SK-N-SH (cell line): Measurements from ENCODE around the gene ZCCHC3. TPM values are rescaled to one million over a fixed set of nuclear protein-coding genes. Genes with fewer than 3 reads are reported as not detected.

Experiments
- CTCF ChIA-PET: fragments of 300-600, 350-600 bp; formaldehyde crosslinking; extraction: SDS; loops from one replicate; lab custom pipeline; 2021; lab: Yijun Ruan, JAX
- POLR2A ChIA-PET: fragments of 350-600 bp; sonication (Branson Sonifier 250); formaldehyde crosslinking; extraction: SDS; loops from one replicate; lab custom pipeline; 2020; ENCODE audit warnings: antibody characterized with exemption, inconsistent platforms; lab: Yijun Ruan, JAX
- DNase-seq: peaks from one replicate; pipeline ENCODE4 v3.0.0; 2012
- H2AFZ ChIP-seq: fragments of 200-600 bp; sonication (generic); 2 replicates; pipeline ENCODE4 v1.8.1; 2016; ENCODE audit warnings: antibody characterized with exemption, mild to moderate bottlenecking, low read depth
- H3F3A ChIP-seq: fragments of 200-600 bp; sonication (generic); replicated peaks from 2 replicates; pipeline ENCODE3; 2016; ENCODE audit warnings: antibody characterized with exemption, mild to moderate bottlenecking; ENCODE audit not compliant: insufficient read depth
- H3K27ac ChIP-seq, 2 experiments: fragments of 200-500 bp in 1 of 2; fragments of 200-600 bp in 1 of 2; sonication (Bioruptor generic) in 1 of 2; sonication (generic), shearing (Covaris generic) in 1 of 2; 2 replicates each; pipeline versions ENCODE4 v1.5.1 to v1.6.1; 2014 to 2016; ENCODE audit warnings: low read depth in 2 of 2, inconsistent platforms in 1 of 2, low read length in 1 of 2, mild to moderate bottlenecking in 1 of 2, mixed read lengths in 1 of 2
- H3K27me3 ChIP-seq: fragments of 200-600 bp; sonication (generic), shearing (Covaris generic); 2 replicates; pipeline ENCODE4 v1.6.1; 2016; ENCODE audit warnings: mixed run types; ENCODE audit not compliant: insufficient read depth
- H3K36me3 ChIP-seq, 2 experiments: fragments of 200-500 bp in 1 of 2; fragments of 200-600 bp in 1 of 2; sonication (Bioruptor generic) in 1 of 2; sonication (generic) in 1 of 2; replicated peaks in 1 of 2; 2 replicates each; pipeline versions ENCODE3 to v1.5.1; 2014 to 2016; ENCODE audit warnings: low read length in 1 of 2, mild to moderate bottlenecking in 1 of 2; ENCODE audit not compliant: insufficient read depth in 2 of 2, control insufficient read depth in 1 of 2
- H3K4me1 ChIP-seq, 2 experiments: fragments of 200-500 bp in 1 of 2; fragments of 200-600 bp in 1 of 2; sonication (Bioruptor generic) in 1 of 2; sonication (generic), shearing (Covaris generic) in 1 of 2; 2 replicates each; pipeline versions ENCODE4 v1.5.1 to v1.6.1; 2014 to 2016; ENCODE audit warnings: low read depth in 1 of 2, low read length in 1 of 2, mixed run types in 1 of 2; ENCODE audit not compliant: insufficient read depth in 2 of 2, control insufficient read depth in 1 of 2
- H3K4me2 ChIP-seq: fragments of 200-600 bp; sonication (generic), shearing (Covaris generic); 2 replicates; pipeline ENCODE4 v1.6.1; 2017; ENCODE audit warnings: mixed run types
- H3K4me3 ChIP-seq, 2 experiments: fragments of 200-500 bp in 1 of 2; fragments of 200-600 bp in 1 of 2; sonication (Bioruptor generic) in 1 of 2; sonication (generic), shearing (Covaris generic) in 1 of 2; 2 replicates each; pipeline versions ENCODE4 v1.5.1 to v1.8.1; 2014 to 2016; ENCODE audit warnings: low read depth in 2 of 2, inconsistent platforms in 1 of 2, low read length in 1 of 2, mild to moderate bottlenecking in 1 of 2, mixed read lengths in 1 of 2, moderate library complexity in 1 of 2
- H3K79me2 ChIP-seq: fragments of 200-600 bp; sonication (generic); 2 replicates; pipeline ENCODE4 v1.8.1; 2017; ENCODE audit warnings: mild to moderate bottlenecking; ENCODE audit not compliant: insufficient read depth
- H3K9ac ChIP-seq: fragments of 200-600 bp; sonication (generic); 2 replicates; pipeline ENCODE4 v1.6.1; 2017; ENCODE audit warnings: mixed run types
- H3K9me2 ChIP-seq: fragments of 200-600 bp; sonication (generic); 2 replicates; pipeline ENCODE4 v1.6.1; 2017; ENCODE audit warnings: mixed run types
- H3K9me3 ChIP-seq: fragments of 200-600 bp; sonication (generic); 2 replicates; pipeline ENCODE4 v1.6.1; 2017; ENCODE audit warnings: mixed run types, mild to moderate bottlenecking, moderate library complexity
- H4K20me1 ChIP-seq: fragments of 200-600 bp; sonication (generic); 2 replicates; pipeline ENCODE4 v1.6.1; 2017; ENCODE audit warnings: mild to moderate bottlenecking, mixed run types; ENCODE audit not compliant: insufficient read depth
- ELF1 ChIP-seq: IDR thresholded peaks from 2 replicates; pipeline ENCODE4 v1.4.0; 2012
- EZH2phosphoT487 ChIP-seq: fragments of 200-600 bp; sonication (generic); IDR thresholded peaks from 2 replicates; pipeline ENCODE4 v1.6.1; 2017; ENCODE audit warnings: low read depth, mixed run types, mild to moderate bottlenecking, antibody characterized with exemption, moderate library complexity, borderline replicate concordance
- FOSL2 ChIP-seq: IDR thresholded peaks from 2 replicates; pipeline ENCODE4 v1.4.0; 2012; ENCODE audit warnings: low read depth, mild to moderate bottlenecking, moderate library complexity, borderline replicate concordance
- FOXJ3 ChIP-seq: sonication (generic); formaldehyde crosslinking; IDR thresholded peaks from 2 replicates; pipeline ENCODE4 v1.5.1; 2020; ENCODE audit warnings: mild to moderate bottlenecking, missing genetic modification reagents
- IRF3 ChIP-seq: fragments of 150-350 bp; IDR thresholded peaks from 2 replicates; pipeline ENCODE4 v1.6.1; 2016; ENCODE audit warnings: mild to moderate bottlenecking, low read depth, low read length
- JUND ChIP-seq: IDR thresholded peaks from 2 replicates; pipeline ENCODE4 v1.4.0; 2012
- MXI1 ChIP-seq: IDR thresholded peaks from 2 replicates; pipeline ENCODE4 v1.6.1; 2012; ENCODE audit warnings: mild to moderate bottlenecking, low read depth, low read length, improper control_type of control experiment
- NFIC ChIP-seq: IDR thresholded peaks from 2 replicates; pipeline ENCODE4 v1.4.0; 2012; ENCODE audit warnings: borderline replicate concordance
- POLR2AphosphoS5 ChIP-seq: IDR thresholded peaks from 2 replicates; pipeline ENCODE4 v1.6.1; 2012; ENCODE audit warnings: low read depth, low read length
- RAD21 ChIP-seq: IDR thresholded peaks from 2 replicates; pipeline ENCODE4 v1.6.1; 2012; ENCODE audit warnings: mild to moderate bottlenecking, low read length
- SIN3A ChIP-seq: IDR thresholded peaks from 2 replicates; pipeline ENCODE4 v1.6.1; 2012; ENCODE audit warnings: low read depth, mild to moderate bottlenecking, low read length, moderate library complexity, borderline replicate concordance
- SMC3 ChIP-seq: IDR thresholded peaks from 2 replicates; pipeline ENCODE4 v1.6.1; 2012; ENCODE audit warnings: low read depth, low read length, improper control_type of control experiment
- WGBS: methylation state at CpG from one replicate; pipeline ENCODE4 v1.1.6; 2017; ENCODE audit warnings: low lambda C conversion rate; 5-methylcytosine and 5-hydroxymethylcytosine counted together
- polyA plus RNA-seq, 3 experiments: library from polyadenylated mRNA; depleted of rRNA; stranded (reverse); fragments of >200 nt; gene quantifications; 2 replicates each; pipeline ENCODE4 v1.2.3, GENCODE V29; 2012
- TF ChIP-seq, protein P1 (sequence below): IDR thresholded peaks from 2 replicates; pipeline ENCODE4 v1.4.0; 2012; ENCODE audit warnings: low read depth, borderline replicate concordance
- TF ChIP-seq, protein P2 (sequence below): IDR thresholded peaks from 2 replicates; pipeline ENCODE4; 2012
- TF ChIP-seq, protein P3 (sequence below): IDR thresholded peaks from 2 replicates; pipeline ENCODE4 v1.6.1; 2012; ENCODE audit warnings: mild to moderate bottlenecking, low read depth, low read length, moderate library complexity
- TF ChIP-seq, protein P4 (sequence below): IDR thresholded peaks from 2 replicates; pipeline ENCODE4 v1.4.0; 2012; ENCODE audit warnings: low read depth

Gene ZCCHC3
- polyA plus RNA-seq, 1 of the 3 experiments (the other 2 are of a cell fraction): 9.5 TPM

DNA sequence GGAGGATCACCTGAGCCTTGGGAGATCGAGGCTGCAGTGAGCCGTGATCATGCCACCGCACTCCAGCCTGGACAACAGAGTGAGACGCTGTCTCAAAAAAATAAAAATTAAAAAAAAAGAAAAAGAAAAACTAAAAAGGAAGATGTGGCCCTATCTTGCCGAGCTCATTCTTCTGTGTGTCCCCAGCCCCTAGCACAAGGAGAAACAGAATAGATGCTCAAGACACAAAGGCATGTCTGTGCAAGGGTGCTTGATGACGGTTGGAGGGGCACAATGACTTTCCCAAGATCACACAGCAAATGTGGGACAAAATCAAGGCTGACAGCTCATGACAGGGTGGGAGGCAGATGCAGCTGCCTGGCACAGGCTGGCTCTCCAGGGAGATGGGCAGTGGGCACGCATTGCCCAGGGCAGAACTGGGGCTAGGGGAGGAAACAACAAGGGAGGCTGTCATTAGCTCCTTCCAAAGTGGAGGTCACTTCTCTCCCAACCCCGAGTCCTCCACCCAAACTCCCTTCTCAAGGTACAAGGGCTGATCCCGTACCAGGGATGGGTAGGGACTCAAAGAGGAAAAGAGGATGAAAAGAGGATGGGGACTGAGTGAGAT is 48.8 kb downstream of the ZCCHC3 start:
- H3K4me2 ChIP-seq: peak overlapping the region; percentile 99
- H3K27ac ChIP-seq: peak overlapping the region; percentile 97 to 98

GRCh38 chr20:346640-347316 is 49.4 kb downstream of the ZCCHC3 start, which contains the start of gene NRSN2:
NRSN2 (plus strand) TSS chr20:347111; CDS start chr20:349644, 2,533 bp downstream.
- ChIA-PET CTCF (interaction anchor here (1.3 to 5.6 kb wide), 4 partner anchors 8 to 50 kb away, joined by 4 to 65 read pairs (median 9); partner anchors contain the start of genes SOX12 and ZCCHC3), POLR2A (interaction anchor here (0.6 to 3.9 kb wide), 11 partner anchors 13 to 197 kb away, joined by 3 to 39 read pairs (median 7); partner anchors contain the start of genes CSNK2A1, SOX12 and TRIB3)
- Histone ChIP-seq H3K36me3 (peaks cover 8 to 9% of the 10 kb centered on the region in 2 experiments), H3K27me3 (no peaks in the 10 kb centered on the region), H3K4me1 (peaks cover 0 to 16% of the 10 kb centered on the region in 2 experiments; a peak in 2 of 4 replicates), H2AFZ (peak within 1 kb of the TSS; percentile 89; the same call in 1 of the 2 replicates), H3K9ac (peak within 1 kb of the TSS; percentile 93), H3K9me3 (no peaks in the 10 kb centered on the region; the same call in 1 of the 2 replicates), H3K4me2 (peak within 1 kb of the TSS; percentile 99), H3K9me2 (no peaks in the 10 kb centered on the region), H3F3A (peaks cover 16% of the 10 kb centered on the region), H3K4me3 (peak within 1 kb of the TSS; percentile 62 to 88), H4K20me1 (no peaks in the 10 kb centered on the region), H3K27ac (peak within 1 kb of the TSS; percentile 97 to 98), H3K79me2 (peaks cover 17% of the 10 kb centered on the region)
- DNase-seq: peak; percentile 89
- 0% methylated on average over 15 of the region's 50 CpGs for WGBS
- no peak for TF ChIP-seq EZH2phosphoT487
- TF ChIP-seq ELF1: no peak
- TF ChIP-seq RAD21: no peak
- TF ChIP-seq POLR2AphosphoS5: peak; percentile 42; the same call in 1 of the 2 replicates
- TF ChIP-seq SMC3: no peak
- TF ChIP-seq, protein P1, sequence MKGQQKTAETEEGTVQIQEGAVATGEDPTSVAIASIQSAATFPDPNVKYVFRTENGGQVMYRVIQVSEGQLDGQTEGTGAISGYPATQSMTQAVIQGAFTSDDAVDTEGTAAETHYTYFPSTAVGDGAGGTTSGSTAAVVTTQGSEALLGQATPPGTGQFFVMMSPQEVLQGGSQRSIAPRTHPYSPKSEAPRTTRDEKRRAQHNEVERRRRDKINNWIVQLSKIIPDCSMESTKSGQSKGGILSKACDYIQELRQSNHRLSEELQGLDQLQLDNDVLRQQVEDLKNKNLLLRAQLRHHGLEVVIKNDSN: no peak
- no peak for TF ChIP-seq FOXJ3 (CRISPR knock-in tag)
- TF ChIP-seq, protein P2, sequence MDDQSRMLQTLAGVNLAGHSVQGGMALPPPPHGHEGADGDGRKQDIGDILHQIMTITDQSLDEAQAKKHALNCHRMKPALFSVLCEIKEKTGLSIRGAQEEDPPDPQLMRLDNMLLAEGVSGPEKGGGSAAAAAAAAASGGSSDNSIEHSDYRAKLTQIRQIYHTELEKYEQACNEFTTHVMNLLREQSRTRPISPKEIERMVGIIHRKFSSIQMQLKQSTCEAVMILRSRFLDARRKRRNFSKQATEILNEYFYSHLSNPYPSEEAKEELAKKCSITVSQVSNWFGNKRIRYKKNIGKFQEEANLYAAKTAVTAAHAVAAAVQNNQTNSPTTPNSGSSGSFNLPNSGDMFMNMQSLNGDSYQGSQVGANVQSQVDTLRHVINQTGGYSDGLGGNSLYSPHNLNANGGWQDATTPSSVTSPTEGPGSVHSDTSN: 0 out of 2 replicates have a peak, but pooled peaks have one; percentile 8
- TF ChIP-seq FOSL2: no peak
- TF ChIP-seq, protein P3, sequence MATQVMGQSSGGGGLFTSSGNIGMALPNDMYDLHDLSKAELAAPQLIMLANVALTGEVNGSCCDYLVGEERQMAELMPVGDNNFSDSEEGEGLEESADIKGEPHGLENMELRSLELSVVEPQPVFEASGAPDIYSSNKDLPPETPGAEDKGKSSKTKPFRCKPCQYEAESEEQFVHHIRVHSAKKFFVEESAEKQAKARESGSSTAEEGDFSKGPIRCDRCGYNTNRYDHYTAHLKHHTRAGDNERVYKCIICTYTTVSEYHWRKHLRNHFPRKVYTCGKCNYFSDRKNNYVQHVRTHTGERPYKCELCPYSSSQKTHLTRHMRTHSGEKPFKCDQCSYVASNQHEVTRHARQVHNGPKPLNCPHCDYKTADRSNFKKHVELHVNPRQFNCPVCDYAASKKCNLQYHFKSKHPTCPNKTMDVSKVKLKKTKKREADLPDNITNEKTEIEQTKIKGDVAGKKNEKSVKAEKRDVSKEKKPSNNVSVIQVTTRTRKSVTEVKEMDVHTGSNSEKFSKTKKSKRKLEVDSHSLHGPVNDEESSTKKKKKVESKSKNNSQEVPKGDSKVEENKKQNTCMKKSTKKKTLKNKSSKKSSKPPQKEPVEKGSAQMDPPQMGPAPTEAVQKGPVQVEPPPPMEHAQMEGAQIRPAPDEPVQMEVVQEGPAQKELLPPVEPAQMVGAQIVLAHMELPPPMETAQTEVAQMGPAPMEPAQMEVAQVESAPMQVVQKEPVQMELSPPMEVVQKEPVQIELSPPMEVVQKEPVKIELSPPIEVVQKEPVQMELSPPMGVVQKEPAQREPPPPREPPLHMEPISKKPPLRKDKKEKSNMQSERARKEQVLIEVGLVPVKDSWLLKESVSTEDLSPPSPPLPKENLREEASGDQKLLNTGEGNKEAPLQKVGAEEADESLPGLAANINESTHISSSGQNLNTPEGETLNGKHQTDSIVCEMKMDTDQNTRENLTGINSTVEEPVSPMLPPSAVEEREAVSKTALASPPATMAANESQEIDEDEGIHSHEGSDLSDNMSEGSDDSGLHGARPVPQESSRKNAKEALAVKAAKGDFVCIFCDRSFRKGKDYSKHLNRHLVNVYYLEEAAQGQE: no peak
- TF ChIP-seq IRF3: no peak
- no peak for TF ChIP-seq NFIC
- TF ChIP-seq, protein P4, sequence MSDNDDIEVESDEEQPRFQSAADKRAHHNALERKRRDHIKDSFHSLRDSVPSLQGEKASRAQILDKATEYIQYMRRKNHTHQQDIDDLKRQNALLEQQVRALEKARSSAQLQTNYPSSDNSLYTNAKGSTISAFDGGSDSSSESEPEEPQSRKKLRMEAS: peak; percentile 45

More for the DNA sequence above, 48.8 kb downstream of the ZCCHC3 start:
- Histone ChIP-seq H2AFZ (peak overlapping the region; percentile 84; the same call in 1 of the 2 replicates), H3K9ac (peak overlapping the region; percentile 93), H3K79me2 (peaks cover 17% of the 10 kb centered on the region), H3K36me3 (peaks cover 8 to 9% of the 10 kb centered on the region in 2 experiments), H3K9me3 (no peaks in the 10 kb centered on the region; the same call in 1 of the 2 replicates), H3K4me3 (peak overlapping the region; percentile 62 to 88), H3K4me1 (peaks cover 0 to 16% of the 10 kb centered on the region in 2 experiments; a peak in 2 of 4 replicates), H3F3A (peaks cover 17% of the 10 kb centered on the region), H3K27me3 (no peaks in the 10 kb centered on the region), H4K20me1 (no peaks in the 10 kb centered on the region), H3K9me2 (no peaks in the 10 kb centered on the region)
- TF ChIP-seq JUND (no peak), MXI1 (0 out of 2 replicates have a peak, but pooled peaks have one; percentile 4), SMC3 (no peak), SIN3A (no peak), POLR2AphosphoS5 (no peak)
- TF ChIP-seq, protein P4: no peak
- POLR2A ChIA-PET: interaction anchor here (1.5 to 3.9 kb wide), 6 partner anchors 16 to 61 kb away, joined by 4 to 39 read pairs (median 10); partner anchors contain the start of genes SOX12 and TRIB3
- CTCF ChIA-PET: interaction anchor here (0.9 to 5.6 kb wide), 4 partner anchors 9 to 85 kb away, joined by 3 to 65 read pairs (median 8); partner anchors contain the start of gene SOX12
- DNase-seq: no peak
- 68% methylated on average over 9 of the region's 9 CpGs for WGBS
